HG02884 (cell line): ENCODE measurements around the gene SCAF1.

Source experiments
- ATAC-seq: cut with Tn5 transposase; IDR thresholded peaks from one replicate; pipeline ENCODE4 v1.9.1; 2021; ENCODE audit warnings: mild to moderate bottlenecking, moderate library complexity; ENCODE audit not compliant: unreplicated experiment

The SCAF1 gene

DNA sequence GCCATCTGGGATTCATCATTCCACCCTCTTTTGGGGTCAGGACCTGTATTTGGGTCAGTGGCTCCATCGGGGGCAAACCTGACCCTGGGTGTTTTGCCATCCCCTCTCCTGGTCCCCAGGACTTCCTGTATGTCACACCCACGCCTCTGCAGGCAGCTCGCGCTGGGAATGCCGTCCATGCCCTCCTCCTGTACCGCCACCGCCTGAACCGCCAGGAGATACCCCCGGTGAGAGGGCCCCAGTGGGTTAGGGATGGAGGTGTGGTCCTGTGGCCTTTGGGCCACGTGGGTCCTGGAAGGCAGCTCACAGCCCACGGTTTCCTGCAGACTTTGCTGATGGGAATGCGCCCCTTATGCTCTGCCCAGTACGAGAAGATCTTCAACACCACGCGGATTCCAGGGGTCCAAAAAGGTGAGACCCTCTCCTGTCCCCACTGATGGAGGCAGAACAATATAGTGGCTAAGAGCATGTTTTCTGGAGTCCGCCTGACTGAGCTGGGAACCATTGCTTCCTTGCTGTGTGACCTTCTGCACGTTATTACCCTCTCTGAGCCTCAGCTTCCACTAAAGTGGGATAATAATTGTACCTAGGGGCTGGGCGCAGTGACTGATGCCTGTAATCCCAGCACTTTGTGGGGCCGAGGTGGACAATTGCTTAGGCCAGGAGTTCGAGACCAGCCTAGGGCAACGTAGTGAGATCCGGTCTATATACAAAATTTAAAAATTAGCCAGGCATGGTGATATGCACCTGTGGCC, 63.1 kb downstream of the SCAF1 start:
- ATAC-seq = no peak

DNA sequence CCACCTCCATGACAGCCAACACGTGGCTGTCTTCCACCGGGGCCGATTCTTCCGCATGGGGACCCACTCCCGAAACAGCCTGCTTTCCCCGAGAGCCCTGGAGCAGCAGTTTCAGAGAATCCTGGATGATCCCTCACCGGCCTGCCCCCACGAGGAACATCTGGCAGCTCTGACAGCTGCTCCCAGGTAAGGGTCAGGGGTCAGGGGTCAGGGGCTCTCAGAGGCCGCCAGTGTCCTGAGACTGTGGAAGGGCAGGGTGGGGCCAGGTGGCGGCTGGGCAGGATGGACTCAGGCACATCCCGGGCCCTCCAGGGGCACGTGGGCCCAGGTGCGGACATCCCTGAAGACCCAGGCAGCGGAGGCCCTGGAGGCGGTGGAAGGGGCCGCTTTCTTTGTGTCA, 63.9 kb downstream of the SCAF1 start:
- ATAC-seq = no peak
